ENCODE measurements around the gene ZDBF2.
"Not testable (repeated sequence)": the region's sequence is repeated elsewhere in the genome, so short reads cannot be mapped to it uniquely, and the experiment has no call there.

The ZDBF2 gene

GRCh38 chr2:206259376-206260187 lies 14.9 kb upstream of the ZDBF2 start:
- no peak for DNase-seq (ENCODE audit: low read depth)

- DNase-seq (ENCODE audit: low read depth) = no peak
These were observed 14.1 kb upstream of the ZDBF2 start for GRCh38 chr2:206260188-206261012.

GRCh38 chr2:206263959-206264603 lies 10.4 kb upstream of the ZDBF2 start:
- no peak for DNase-seq (ENCODE audit: low read depth)

GRCh38 chr2:206266130-206267125 lies 8.0 kb upstream of the ZDBF2 start:
- DNase-seq (ENCODE audit: low read depth) = no peak

GRCh38 chr2:206267567-206267966 lies 6.9 kb upstream of the ZDBF2 start:
- no peak for DNase-seq (ENCODE audit: low read depth)

- no peak for DNase-seq (ENCODE audit: low read depth)
These were observed 3.4 kb upstream of the ZDBF2 start for GRCh38 chr2:206271065-206271464.

- no peak for DNase-seq (ENCODE audit: low read depth)
These were observed 558 bp upstream of the ZDBF2 start for GRCh38 chr2:206273905-206274304.

GRCh38 chr2:206275312-206276055 lies 1.0 kb downstream of the ZDBF2 start:
- DNase-seq (ENCODE audit: low read depth) = no peak

GRCh38 chr2:206276169-206276942 lies 1.9 kb downstream of the ZDBF2 start:
- DNase-seq (ENCODE audit: low read depth) = no peak

- DNase-seq (ENCODE audit: low read depth) = no peak
These were observed 3.0 kb downstream of the ZDBF2 start for GRCh38 chr2:206277503-206277902.

- DNase-seq (ENCODE audit: low read depth) = no peak
These were observed 8.3 kb downstream of the ZDBF2 start for GRCh38 chr2:206282746-206283145.

- DNase-seq (ENCODE audit: low read depth) = no peak
These were observed 12.7 kb downstream of the ZDBF2 start for GRCh38 chr2:206287197-206287596.

GRCh38 chr2:206289391-206289790 lies 14.9 kb downstream of the ZDBF2 start:
- DNase-seq (ENCODE audit: low read depth) = no peak

- DNase-seq (ENCODE audit: low read depth) = no peak
These were observed 21.7 kb downstream of the ZDBF2 start for GRCh38 chr2:206296128-206296527.

GRCh38 chr2:206299608-206300007 lies 25.1 kb downstream of the ZDBF2 start:
- not testable (repeated sequence) for DNase-seq (ENCODE audit: low read depth)

GRCh38 chr2:206305523-206306245 lies 31.2 kb downstream of the ZDBF2 start:
- DNase-seq (ENCODE audit: low read depth) = no peak

- DNase-seq (ENCODE audit: low read depth) = no peak
These were observed 36.6 kb downstream of the ZDBF2 start for GRCh38 chr2:206311026-206311425.

GRCh38 chr2:206316141-206316540 lies 41.7 kb downstream of the ZDBF2 start:
- no peak for DNase-seq (ENCODE audit: low read depth)

- DNase-seq (ENCODE audit: low read depth) = no peak
These were observed 48.6 kb downstream of the ZDBF2 start for GRCh38 chr2:206323033-206323432.
